ENCODE results near the gene NLRP9. TPM values are rescaled to one million over a fixed set of nuclear protein-coding genes. Genes with fewer than 3 reads are reported as not detected.
"Not testable (repeated sequence)": the region's sequence is repeated elsewhere in the genome, so short reads cannot be mapped to it uniquely, and the experiment has no call there.

Gene NLRP9
- not detected for polyA plus RNA-seq (2013, experiment 1 of 2; ENCODE audit: insufficient read length)
- polyA plus RNA-seq (2013, experiment 2 of 2; ENCODE audit: insufficient read length): not detected

DNA sequence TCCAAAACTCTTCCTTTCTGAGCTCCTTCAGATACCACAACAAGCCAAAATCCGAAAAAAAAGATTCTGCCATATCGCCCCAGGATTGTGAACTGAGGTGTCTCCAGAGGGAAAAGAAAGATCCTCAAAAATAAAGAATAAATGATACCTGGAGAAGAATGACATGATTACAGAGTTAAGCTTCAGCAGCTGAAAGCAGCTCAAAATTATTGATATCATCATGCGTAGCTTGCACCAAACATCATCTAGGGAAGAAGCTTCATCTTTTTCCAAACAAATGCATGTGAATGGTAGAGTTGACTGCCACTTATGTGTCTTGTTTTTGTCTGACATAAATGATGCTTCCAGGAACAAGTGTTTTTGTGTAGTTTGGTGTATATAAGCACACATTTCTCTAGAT lies at the start of gene NLRP9:
NLRP9 (minus strand) TSS at position 101 of the 400 bp plus-strand sequence; CDS start at position 73, 28 bp downstream.
- DNase-seq: no peak

DNA sequence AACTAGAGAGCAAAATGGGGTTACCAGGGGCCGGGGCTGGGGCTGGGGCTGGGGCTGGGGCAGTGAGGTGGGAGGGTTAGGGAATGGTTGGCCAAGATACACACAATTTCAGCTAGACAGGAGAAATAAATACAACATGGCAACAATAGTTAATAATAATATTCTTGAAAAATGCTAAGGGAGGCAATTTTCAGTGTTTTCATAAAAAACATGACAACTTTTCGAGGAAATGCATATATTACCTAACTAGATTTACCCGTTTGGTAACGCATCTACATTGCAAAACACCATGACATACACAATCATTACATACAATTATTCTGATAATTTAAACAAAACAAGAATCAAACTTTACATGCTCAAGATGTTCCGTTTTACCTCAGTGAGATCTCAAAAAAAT lies 42.9 kb upstream of the NLRP9 start:
- no peak for DNase-seq

DNA sequence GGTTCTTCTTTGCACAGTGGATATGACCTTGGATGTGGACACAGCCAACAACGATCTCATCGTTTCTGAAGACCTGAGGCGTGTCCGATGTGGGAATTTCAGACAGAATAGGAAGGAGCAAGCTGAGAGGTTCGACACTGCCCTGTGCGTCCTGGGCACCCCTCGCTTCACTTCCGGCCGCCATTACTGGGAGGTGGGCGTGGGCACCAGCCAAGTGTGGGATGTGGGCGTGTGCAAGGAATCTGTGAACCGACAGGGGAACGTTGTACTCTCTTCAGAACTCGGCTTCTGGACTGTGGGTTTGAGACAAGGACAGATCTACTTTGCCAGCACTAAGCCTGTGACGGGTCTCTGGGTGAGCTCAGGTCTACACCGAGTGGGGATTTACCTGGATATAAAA lies 40.1 kb upstream of the NLRP9 start:
- DNase-seq: no peak

DNA sequence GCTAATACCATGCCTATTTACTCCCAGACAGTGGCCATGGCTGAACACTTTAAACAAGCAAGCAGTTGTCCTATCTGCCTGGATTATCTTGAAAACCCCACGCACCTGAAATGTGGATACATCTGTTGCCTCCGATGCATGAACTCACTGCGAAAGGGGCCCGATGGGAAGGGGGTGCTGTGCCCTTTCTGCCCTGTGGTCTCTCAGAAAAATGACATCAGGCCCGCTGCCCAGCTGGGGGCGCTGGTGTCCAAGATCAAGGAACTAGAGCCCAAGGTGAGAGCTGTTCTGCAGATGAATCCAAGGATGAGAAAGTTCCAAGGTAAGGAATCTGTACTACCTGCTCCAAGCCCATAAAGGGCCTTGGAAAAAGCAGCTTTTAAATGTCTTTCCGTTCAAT lies 39.3 kb upstream of the NLRP9 start:
- no peak for DNase-seq

DNA sequence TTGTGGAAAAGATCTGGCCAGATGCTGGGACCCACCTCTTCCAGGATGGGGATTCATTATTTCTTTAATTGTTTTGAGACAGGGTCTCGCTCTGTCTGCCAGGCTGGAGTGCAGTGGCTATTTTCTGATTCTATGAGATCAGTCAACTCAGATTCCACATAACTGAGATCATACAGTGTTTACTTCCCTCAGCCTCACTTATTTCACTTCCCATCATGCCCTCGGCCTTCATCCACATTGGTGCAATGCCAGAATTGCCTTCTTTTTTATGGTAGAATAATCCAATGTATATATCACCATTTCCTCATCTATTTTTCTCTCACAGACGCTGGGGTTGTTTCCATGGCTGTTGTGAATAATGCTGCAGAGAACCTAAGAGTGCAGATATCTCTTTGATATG lies 31.4 kb upstream of the NLRP9 start:
- DNase-seq: not testable (repeated sequence)

DNA sequence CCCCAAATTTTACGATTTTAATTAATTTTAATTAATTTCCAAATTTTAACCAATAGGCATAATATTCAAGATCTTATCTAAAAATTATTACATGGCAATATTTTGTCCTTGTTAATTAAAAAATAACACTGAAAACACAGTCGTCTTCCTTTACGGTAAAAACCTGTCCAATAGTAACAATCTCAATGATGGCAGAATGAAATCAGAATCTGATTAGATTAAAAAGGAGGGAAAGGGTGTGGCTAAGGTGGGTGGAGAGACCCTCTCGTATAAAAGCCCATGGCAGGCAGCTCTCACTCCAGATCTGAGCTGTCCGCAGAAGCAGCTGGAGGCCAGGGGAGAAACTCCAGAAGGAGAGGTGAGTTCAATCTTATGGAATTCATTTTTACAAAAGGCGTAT lies 30.6 kb upstream of the NLRP9 start, which contains the start of gene RFPL4AL1:
RFPL4AL1 (plus strand) TSS at position 301 of the 400 bp plus-strand sequence. CDS start 2,687 bp downstream, outside the sequence.
- DNase-seq: not testable (repeated sequence)

DNA sequence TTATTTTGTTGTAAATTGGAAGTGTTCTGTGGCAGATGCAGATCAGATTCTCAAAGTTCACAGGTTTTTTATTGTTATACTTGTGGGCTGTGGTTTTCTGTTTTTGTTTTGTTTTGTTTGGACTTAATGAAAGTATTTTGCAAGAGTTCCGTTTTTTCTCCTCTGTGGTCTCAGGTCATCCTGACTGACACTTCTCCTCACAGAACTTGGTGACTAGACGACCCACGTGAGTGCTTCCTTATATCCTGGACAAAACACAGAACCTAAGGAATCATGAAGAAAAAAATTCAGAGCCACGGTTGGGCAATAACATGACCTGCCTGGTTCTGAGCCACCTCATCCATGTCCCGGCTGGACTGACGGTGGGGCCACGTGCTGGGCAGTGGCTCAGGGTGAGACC lies 28.3 kb upstream of the NLRP9 start:
- no peak for DNase-seq

DNA sequence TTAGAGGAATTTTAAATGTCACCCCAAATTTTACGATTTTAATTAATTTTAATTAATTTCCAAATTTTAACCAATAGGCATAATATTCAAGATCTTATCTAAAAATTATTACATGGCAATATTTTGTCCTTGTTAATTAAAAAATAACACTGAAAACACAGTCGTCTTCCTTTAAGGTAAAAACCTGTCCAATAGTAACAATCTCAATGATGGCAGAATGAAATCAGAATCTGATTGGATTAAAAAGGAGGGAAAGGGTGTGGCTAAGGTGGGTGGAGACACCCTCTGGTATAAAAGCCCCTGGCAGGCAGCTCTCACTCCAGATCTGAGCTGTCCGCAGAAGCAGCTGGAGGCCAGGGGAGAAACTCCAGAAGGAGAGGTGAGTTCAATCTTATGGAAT lies 20.6 kb upstream of the NLRP9 start, which contains the start of gene RFPL4A:
RFPL4A (plus strand) TSS at position 301 of the 400 bp plus-strand sequence. CDS start 2,704 bp downstream, outside the sequence.
- DNase-seq: not testable (repeated sequence)

DNA sequence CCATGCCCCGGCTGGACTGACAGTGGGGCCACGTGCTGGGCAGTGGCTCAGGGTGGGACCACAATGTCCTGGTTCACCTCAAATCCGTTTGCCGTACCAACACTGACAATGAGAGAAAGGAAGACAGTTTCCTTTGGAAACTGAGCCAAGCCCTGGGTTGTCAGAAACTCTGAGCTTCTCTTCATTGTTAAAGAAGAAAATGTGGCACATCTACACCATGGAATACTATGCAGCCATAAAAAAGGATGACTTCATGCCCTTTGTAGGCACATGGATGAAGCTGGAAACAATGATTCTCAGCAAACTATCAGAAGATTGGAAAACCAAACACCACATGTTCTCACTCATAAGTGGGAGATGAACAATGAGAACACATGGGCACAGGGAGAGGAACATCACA lies 18.6 kb upstream of the NLRP9 start:
- not testable (repeated sequence) for DNase-seq

DNA sequence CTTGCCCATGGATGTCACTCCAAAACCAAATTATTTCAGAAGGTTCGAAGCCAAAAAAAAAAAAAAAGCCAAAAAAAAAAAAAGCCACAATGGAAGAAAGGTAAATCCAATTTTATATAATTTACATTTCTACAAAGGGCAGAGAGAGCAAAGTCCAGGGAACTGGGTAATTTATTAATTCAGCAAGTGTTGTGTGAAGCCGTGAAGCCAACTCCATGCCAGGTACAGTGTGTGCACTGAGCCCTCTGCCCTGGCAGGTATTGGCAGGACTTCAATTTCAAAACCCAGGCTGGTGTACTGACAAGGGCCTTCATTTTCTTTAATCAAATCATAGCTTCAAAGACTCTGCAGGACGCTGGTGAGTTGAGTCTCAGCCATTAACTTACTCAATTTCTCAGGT lies 15.2 kb upstream of the NLRP9 start:
- DNase-seq: no peak

DNA sequence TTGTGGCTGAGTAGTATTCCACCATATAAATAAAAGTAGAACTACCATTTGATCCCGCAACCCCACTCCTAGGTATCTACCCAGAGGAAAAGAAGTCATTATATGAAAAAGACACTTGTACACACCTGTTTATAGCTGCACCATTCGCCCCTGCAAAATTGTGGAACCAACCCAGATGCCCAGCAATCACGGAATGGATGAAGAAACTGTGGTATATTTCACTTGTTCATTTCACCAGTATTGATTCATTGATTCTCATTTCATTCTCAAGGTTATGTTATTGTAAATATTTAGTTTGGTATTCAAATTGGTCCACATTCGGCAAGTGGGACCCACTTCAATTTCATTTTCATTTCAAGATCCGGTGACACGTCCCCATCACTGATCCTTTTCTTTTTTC lies 12.5 kb upstream of the NLRP9 start:
- no peak for DNase-seq

DNA sequence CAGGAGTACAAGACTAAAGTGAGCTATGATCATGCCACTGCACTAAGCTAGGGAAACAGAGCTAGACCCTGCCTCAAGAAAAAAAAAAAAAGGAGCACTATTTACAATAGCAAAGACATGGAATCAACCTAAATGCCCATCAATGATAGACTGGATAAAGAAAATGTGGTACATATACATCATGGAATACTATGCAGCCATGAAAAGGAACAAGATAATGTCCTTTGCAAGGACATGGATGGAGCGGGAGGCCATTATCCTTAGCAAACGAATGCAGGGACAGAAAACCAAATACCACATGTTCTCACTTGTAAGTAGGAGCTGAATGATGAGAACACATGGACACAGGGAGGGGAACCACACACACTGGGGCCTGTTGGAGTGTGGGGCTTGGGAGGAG lies 7.8 kb downstream of the NLRP9 start:
- DNase-seq: not testable (repeated sequence)

DNA sequence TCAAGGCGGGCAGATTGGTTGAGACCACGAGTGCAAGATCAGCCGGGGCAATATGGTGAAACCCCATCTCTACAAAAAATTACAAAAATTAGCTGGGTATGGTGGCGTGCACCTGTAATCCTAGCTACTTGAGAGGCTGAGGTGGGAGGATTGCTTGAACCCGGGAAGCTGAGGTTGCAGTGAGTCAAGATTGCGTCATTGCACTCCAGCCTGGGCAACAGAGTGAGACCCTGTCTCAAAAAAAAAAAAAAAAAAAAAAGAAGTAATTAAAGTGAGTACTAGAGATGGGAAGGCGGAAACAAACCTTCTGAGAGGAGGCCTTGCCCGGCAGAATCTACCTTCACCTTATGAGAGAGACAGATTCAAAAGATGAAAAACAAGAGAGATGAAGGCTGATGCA lies 14.7 kb downstream of the NLRP9 start:
- DNase-seq: no peak

DNA sequence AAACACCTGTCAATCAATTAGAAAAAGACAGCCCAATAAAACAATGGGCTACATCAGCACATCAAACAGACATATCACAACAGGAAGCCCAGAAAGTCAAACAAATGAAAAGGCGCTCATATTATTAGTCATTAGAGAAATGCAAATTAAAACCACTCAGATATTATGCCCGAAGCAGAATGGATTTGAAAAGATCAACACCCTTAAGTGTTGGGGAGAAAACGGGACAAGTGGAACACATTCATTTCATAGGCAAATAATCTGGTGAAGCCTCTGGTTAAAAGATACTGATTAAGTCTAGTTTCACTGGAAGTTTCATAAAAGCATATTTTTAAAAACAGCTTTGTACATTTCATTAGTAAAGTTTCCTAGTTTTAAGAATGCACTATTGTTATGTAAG lies 17.4 kb downstream of the NLRP9 start:
- no peak for DNase-seq

DNA sequence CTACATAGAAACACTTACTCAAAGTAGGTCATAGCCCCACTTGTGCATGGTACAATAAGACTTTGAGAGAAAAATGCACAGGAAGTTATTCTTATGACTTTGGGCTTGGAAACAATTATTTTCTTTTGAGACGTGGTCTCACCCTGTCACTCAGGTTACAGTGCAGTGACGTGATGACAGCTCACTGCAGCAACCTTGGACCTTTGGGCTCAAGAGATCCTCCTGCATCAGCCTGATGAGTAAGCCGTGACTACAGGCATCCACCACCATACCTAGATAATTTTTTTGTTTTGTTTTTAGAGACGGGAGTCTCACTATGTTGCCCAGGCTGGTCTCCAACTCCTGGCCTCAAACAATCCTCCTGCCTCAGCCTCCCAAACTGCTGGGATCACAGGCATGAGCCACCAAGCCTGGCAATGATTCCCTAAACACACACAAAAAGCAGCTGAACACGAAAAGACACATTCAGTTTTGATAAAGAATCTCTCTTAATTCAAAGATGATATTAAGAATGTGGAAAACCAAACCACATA lies 17.9 kb downstream of the NLRP9 start:
- no peak for DNase-seq

DNA sequence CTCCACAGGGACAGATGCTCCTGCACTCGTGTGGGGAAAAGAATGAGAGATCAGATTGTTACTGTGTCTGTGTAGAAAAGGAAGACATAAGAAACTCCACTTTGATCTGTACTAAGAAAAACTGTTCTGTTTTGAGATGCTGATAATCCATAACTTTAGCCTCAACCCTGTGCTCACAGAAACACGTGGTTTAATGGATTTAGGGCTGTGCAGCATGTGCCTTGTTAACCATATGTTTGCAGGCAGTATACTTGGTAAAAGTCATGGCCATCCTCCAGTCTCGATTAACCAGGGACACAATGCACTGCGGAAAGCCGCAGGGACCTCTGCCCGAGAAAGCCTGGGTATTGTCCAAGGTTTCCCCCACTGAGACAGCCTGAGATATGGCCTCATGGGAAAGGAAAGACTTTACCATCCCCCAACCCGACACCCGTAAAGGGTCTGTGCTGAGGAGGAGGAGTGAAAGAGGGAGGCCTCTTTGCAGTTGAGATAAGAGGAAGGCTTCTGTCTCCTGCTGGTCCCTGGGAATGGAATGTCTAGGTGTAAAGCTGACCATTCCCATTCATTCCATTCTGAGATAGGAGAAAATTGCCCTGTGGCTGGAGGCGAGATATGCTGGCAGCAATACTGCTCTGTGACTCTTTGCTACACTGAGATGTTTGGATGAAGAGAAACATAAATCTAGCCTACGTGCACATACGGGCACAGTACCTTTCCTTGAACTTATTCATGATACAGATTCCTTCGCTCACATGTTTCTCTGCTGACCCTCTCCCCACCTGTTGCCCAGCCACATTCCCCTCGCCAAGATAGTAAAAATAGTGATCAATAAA lies 20.1 kb downstream of the NLRP9 start:
- not testable (repeated sequence) for DNase-seq

DNA sequence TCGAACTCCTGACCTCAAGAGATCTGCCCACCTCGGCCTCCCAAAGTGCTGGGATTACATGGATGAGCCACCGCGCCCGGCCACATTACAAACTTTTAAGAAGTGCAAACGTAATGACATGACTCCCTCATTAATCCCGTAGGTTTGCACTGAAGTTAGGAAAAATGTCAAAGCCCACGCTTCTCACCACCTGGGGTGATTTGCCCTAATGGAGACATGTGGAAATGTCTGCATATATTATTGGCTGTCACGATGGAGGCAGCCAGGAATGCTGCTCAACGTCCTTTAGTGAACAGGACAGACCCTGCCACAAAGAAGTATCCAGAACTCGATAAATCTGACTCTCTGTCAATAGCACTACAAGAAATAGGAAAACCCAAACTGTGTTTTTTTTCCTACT lies 21.0 kb downstream of the NLRP9 start:
- DNase-seq: no peak

DNA sequence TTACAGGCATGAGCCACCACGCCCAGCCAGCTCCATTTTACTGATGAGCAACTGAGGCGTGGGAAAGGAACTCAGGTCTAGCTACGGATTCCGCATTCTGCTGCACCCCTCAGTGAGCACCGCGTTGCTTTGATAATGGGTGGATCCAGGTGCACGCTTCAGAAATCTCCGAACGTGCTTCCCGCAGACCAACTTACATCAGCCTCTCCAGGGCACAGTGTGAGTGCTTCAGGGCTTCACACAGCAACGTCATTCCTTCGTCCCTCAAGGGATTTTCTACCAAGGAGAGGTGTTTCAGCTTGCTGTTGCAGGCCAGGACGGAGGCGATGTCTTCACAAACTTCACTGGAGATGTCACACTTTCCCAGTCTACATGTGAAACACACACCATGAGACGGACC lies 21.7 kb downstream of the NLRP9 start:
- DNase-seq: no peak

DNA sequence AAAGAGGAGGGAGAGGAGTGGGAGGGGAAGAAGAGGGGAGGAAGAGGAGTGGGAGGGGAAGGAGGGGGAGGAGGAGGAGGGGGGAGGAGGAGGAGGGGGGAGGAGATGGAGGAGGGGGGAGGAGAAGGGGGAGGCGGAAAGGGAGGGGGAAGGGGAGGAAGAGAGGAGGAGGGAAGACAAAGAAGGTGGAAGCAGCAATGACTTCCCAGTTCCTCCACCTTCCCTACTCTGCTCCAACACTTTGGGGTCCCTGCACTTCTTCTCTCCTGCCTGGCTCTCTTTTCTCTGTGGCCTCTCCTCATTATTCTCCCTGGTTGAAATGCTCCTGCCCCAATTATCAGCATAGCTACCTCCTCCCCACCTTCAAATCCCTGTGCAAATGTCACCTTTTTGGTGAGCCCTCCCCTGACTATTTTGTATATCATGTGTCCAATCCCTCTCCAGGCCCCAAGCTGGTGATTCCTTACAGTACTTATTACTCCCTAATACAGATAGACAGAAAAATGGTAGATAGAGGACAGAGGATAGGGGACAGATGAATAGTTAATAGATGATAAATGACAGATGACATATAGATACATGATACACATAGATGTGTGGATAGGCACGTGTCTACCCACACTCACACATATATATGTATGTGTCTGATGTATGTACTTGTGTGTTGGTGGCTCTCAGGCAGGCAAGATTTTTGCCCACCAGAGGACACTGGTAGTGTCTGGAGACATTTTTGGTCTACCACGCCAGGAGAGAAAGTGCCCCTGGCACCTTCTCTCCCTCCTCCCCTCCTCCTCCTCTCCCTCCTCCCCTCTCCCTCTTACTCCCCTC lies 25.2 kb downstream of the NLRP9 start:
- DNase-seq: no peak

DNA sequence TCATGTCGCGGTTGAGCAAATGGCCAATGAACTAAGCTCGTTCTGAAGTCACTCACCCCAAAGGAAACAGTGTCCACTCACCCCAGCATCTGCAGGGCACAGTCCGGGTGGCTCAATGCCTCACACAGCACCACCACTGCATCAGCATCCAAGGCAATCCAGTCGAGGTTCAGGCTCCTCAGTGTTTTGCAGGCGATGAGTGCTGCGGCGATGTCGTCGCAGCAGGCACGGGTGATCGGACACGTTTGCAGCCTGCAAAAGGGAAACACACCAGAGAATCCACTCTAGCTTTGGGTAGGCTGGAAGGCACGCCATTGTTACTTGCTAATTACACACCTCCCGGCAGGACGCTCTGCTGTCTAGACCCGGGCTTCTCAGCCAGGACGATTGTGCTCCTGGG lies 26.5 kb downstream of the NLRP9 start:
- DNase-seq: no peak

DNA sequence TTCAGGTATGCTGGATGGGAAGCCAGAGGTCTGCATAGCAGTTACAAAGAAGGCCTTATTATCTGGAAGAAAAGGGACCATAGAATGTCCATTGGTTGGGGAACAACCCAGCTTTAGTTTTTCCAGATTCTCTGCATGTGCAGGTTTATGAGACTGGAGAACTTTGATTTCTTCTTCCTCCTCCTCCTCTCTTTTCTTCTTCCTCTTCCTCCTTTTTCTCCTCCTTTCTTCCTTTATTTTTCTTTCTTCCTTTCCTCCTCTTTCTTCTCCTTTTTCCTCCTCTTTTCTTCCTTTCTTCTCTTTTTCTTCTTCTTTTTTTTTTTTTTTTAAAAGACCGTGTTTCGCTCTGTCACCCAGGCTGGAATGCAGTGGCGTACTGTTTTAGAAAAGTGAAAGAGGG lies 32.2 kb downstream of the NLRP9 start:
- DNase-seq: no peak

DNA sequence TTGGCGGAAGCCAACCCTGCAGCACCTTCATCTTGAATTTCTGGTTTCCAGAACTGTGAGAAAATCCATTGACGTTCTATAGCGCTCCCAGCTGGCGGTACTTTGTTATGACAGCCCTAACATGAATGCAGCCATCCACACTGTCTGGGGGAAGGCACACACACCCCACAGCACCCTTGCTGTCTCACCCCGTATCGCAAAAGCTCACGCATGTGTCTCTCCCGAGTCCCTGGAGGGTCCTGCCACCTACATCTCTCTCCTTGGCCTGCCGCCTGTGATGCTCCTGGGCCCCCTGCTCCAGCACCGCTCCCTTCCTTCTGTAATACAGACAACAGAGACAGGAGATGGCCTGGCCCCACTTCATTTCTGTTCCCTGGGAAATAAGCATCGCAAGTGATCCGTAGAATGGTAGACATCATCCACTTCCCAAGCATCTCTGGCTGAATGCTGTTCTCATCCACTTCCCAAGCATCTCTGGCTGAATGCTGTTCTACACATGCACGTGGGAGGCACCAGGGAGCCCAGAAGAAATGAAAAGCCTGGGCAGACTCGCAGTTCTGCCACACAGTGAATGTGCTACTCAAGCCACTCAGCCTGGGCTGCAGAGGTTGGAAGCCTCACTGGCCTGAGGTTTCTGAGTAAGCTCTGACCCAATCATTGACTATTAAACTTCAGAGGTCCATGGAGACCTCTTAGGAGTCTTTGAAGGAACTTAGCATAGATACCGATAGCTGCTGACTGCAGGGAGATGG lies 33.5 kb downstream of the NLRP9 start:
- DNase-seq: no peak

Measured in fibroblast of skin of abdomen (primary cell).